Fibroblast of pulmonary artery (primary cell): ENCODE results near the gene FAM161B.
"Not testable (repeated sequence)": the region's sequence is repeated elsewhere in the genome, so short reads cannot be mapped to it uniquely, and the experiment has no call there.

ENCODE experiments used
- DNase-seq: peaks from one replicate; pipeline ENCODE4 v3.0.0-alpha.2; 2010; ENCODE audit warnings: low read depth
- H3K4me3 ChIP-seq: replicated peaks from 2 replicates; pipeline ENCODE4 v1.5.1; 2011; ENCODE audit warnings: low read depth, mild to moderate bottlenecking, control low read depth, low read length, moderate library complexity
- CTCF ChIP-seq: IDR thresholded peaks from 2 replicates; pipeline ENCODE4 v1.5.1; 2011; ENCODE audit warnings: mild to moderate bottlenecking, control low read depth, low read length, inconsistent platforms; ENCODE audit errors: missing control alignments

FAM161B gene, protein sequence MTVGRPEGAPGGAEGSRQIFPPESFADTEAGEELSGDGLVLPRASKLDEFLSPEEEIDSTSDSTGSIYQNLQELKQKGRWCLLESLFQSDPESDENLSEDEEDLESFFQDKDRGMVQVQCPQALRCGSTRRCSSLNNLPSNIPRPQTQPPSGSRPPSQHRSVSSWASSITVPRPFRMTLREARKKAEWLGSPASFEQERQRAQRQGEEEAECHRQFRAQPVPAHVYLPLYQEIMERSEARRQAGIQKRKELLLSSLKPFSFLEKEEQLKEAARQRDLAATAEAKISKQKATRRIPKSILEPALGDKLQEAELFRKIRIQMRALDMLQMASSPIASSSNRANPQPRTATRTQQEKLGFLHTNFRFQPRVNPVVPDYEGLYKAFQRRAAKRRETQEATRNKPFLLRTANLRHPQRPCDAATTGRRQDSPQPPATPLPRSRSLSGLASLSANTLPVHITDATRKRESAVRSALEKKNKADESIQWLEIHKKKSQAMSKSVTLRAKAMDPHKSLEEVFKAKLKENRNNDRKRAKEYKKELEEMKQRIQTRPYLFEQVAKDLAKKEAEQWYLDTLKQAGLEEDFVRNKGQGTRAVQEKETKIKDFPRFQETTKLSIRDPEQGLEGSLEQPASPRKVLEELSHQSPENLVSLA

GRCh38 chr14:73949752-73950734, at the start of gene FAM161B, which contains the start of gene COQ6:
Gene FAM161B, minus strand, starts transcription at chr14:73950094. Its CDS starts 68 bp downstream, at chr14:73950026.
Gene COQ6, plus strand, starts transcription at chr14:73950302. Its CDS starts 31 bp downstream, at chr14:73950333.
- DNase-seq: peak; percentile 97
- TF ChIP-seq CTCF: no peak

GRCh38 chr14:73998726-73999125, 48.8 kb upstream of the FAM161B start:
- TF ChIP-seq CTCF: no peak
- no peak overlapping the region for H3K4me3 ChIP-seq
- no peak for DNase-seq

More at GRCh38 chr14:73949752-73950734, at the start of gene FAM161B, which contains the start of gene COQ6:
- peak within 1 kb of the TSS; percentile 97 for H3K4me3 ChIP-seq

- DNase-seq: no peak
These were observed 48.1 kb upstream of the FAM161B start for GRCh38 chr14:73997944-73998447.

DNA sequence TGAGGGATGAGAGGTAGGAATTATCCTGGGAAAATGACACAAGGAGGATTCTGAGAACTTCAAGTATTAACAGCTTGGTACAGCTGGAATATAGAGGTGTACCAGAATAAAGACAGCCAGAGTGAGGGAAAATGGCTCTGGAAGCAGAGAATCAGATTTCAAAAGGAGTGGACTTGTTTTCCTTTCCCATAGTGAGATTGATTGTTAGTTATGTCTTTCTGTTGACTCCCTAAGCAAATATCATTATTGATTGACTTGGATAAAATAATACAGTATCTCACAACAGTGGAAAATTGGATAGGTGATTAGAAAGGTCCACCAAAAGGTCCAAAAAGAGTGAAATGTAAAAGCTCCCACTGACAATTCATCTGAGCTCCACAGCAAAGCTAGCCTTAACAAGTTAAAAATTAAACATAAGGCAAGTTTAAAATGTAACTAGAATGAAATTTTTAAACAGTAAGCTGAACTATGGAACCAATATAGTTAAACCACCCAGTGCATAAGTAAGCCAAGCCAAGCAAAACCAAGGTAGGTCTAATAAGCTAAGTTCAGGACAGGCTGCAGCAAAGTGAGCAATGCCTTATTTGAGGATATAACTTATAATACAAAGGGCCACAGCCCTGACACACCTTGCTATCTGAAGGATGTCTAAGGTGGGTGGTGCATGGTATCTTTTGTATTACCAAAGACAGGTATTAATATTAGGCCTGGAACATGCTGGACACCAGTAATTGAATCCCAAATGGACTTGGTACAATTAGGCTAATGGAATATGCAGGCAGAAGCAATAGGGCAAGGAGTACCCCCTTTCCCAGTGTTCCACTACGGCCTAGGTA, 47.4 kb upstream of the FAM161B start:
- no peak for DNase-seq
- TF ChIP-seq CTCF: no peak
- no peak overlapping the region for H3K4me3 ChIP-seq

More at GRCh38 chr14:73997944-73998447, 48.1 kb upstream of the FAM161B start:
- no peak overlapping the region for H3K4me3 ChIP-seq
- no peak for TF ChIP-seq CTCF

GRCh38 chr14:73996731-73997107, 46.8 kb upstream of the FAM161B start:
- no peak for TF ChIP-seq CTCF
- DNase-seq: no peak
- no peak overlapping the region for H3K4me3 ChIP-seq

- no peak overlapping the region for H3K4me3 ChIP-seq
- TF ChIP-seq CTCF: no peak
- no peak for DNase-seq
These were observed 46.1 kb upstream of the FAM161B start for GRCh38 chr14:73995977-73996378.

- DNase-seq: not testable (repeated sequence)
These were observed 45.0 kb upstream of the FAM161B start for GRCh38 chr14:73994926-73995325.

More at GRCh38 chr14:73994926-73995325, 45.0 kb upstream of the FAM161B start:
- not testable (repeated sequence) for H3K4me3 ChIP-seq
